Testis (tissue), 3 donors: ENCODE data around the gene SVIL. TPM values are rescaled to one million over a fixed set of nuclear protein-coding genes. Genes with fewer than 3 reads are reported as not detected.

ENCODE experiments used
- DNase-seq: peaks from one replicate; pipeline ENCODE4 v3.0.0-alpha.2; 2019
- H3K27ac ChIP-seq, 2 donors: fragments of 200-600 bp; sonication (generic); one replicate each; pipeline ENCODE4 v1.5.1; 2019
- H3K27me3 ChIP-seq: fragments of 200-600 bp; sonication (generic); one replicate; pipeline ENCODE4 v1.5.1; 2019
- H3K36me3 ChIP-seq: fragments of 200-600 bp; sonication (generic); one replicate; pipeline ENCODE4 v1.5.1; 2017; ENCODE audit warnings: low read depth; ENCODE audit errors: missing control alignments
- H3K4me1 ChIP-seq: fragments of 200-600 bp; sonication (generic); one replicate; pipeline ENCODE4 v1.5.1; 2019
- H3K4me3 ChIP-seq, 2 donors: fragments of 200-600 bp; sonication (generic); one replicate each; pipeline ENCODE4 v1.5.1; 2017 to 2019
- H3K9me3 ChIP-seq: fragments of 200-600 bp; sonication (generic); one replicate; pipeline ENCODE4 v1.5.1; 2017
- CTCF ChIP-seq, 3 experiments: fragments of 450-650 bp in 2 of 3; fragments of 200-600 bp in 1 of 3; sonication (generic) in 1 of 3; IDR thresholded peaks; one replicate each; pipeline ENCODE4 v1.5.1; 2016 to 2019; ENCODE audit warnings: antibody characterized with exemption in 3 of 3, mild to moderate bottlenecking in 2 of 3, moderate library complexity in 1 of 3
- POLR2A ChIP-seq: fragments of 450-650 bp; IDR thresholded peaks from one replicate; pipeline ENCODE4 v1.6.1; 2017; ENCODE audit warnings: antibody characterized with exemption, mild to moderate bottlenecking, moderate library complexity
- WGBS, 2 donors: methylation state at CpG; one replicate each; pipeline ENCODE4 v1.1.5; 2018; 5-methylcytosine and 5-hydroxymethylcytosine counted together
- intact Hi-C: fragments of 100-400 bp; cut with DNase I; formaldehyde crosslinking; loops from one replicate; pipeline ENCODE4 v1.15.1; 2023; ENCODE audit warnings: low total_unique reads
- polyA plus RNA-seq: library from polyadenylated mRNA; stranded (reverse); fragments of 350-450 nt; fragmentation: Illumina TruSeq; extraction: RNeasy Lipid Tissue Mini Kit (QIAGEN cat#74804); gene quantifications from one replicate; pipeline ENCODE4 v1.2.3, GENCODE V29; 2014; ENCODE audit warnings: low read depth, low replicate concordance; ENCODE audit not compliant: insufficient read depth
- total RNA-seq, 2 donors: library from RNA; depleted of rRNA; stranded (reverse); fragments of >200 nt; gene quantifications; one replicate each; pipeline ENCODE4 v1.2.3, GENCODE V29; 2016

SVIL gene
- total and polyA plus RNA-seq, 3 donors from 2014 or later, result 44.7 to 67.6 (median 63.1) TPM

GRCh38 chr10:29502351-29502750, 132.4 kb downstream of the SVIL start:
- no peak overlapping the region for H3K27ac ChIP-seq
- WGBS, 2 donors, result 89 to 92% methylated on average over 1 of the region's 1 CpG

GRCh38 chr10:29501692-29502091, 133.1 kb downstream of the SVIL start:
- no peaks in the 10 kb centered on the region for H3K4me1 ChIP-seq
- no peak overlapping the region for H3K4me3 ChIP-seq
- no peaks in the 10 kb centered on the region for H3K36me3 ChIP-seq
- 91% methylated on average over 7 of the region's 7 CpGs for WGBS, 2 donors
- DNase-seq, result no peak
- no peaks in the 10 kb centered on the region for H3K27me3 ChIP-seq
- H3K9me3 ChIP-seq, result no peaks in the 10 kb centered on the region
- intact Hi-C loops, result no loop called here
- no peak overlapping the region for H3K27ac ChIP-seq
- TF ChIP-seq CTCF (IDR thresholded peaks at IDR 0.05) (no peak), POLR2A (no peak)

More at GRCh38 chr10:29502351-29502750, 132.4 kb downstream of the SVIL start:
- Histone ChIP-seq H3K9me3 (no peaks in the 10 kb centered on the region), H3K4me3 (no peak overlapping the region), H3K4me1 (no peaks in the 10 kb centered on the region), H3K36me3 (no peaks in the 10 kb centered on the region), H3K27me3 (no peaks in the 10 kb centered on the region)
- DNase-seq, result no peak
- no peak for TF ChIP-seq CTCF (IDR thresholded peaks at IDR 0.05)
- TF ChIP-seq POLR2A, result no peak
- intact Hi-C loops, result no loop called here

- no peak overlapping the region for H3K4me3 ChIP-seq
- no peak for DNase-seq
- H3K9me3 ChIP-seq, result no peaks in the 10 kb centered on the region
- H3K27me3 ChIP-seq, result no peaks in the 10 kb centered on the region
- H3K27ac ChIP-seq, result no peak overlapping the region
- no peaks in the 10 kb centered on the region for H3K36me3 ChIP-seq
- intact Hi-C loops, result no loop called here
- no peaks in the 10 kb centered on the region for H3K4me1 ChIP-seq
- TF ChIP-seq CTCF (IDR thresholded peaks at IDR 0.05), result no peak
- TF ChIP-seq POLR2A, result no peak
- 87 to 89% methylated on average over 10 to 13 of the region's 13 CpGs for WGBS, 2 donors
Measured at GRCh38 chr10:29499993-29500537, 134.7 kb downstream of the SVIL start.

- Histone ChIP-seq H3K9me3 (no peaks in the 10 kb centered on the region), H3K4me3 (no peak overlapping the region), H3K36me3 (no peaks in the 10 kb centered on the region), H3K27me3 (no peaks in the 10 kb centered on the region), H3K27ac (no peak overlapping the region), H3K4me1 (no peaks in the 10 kb centered on the region)
- 26 to 29% methylated on average over 14 of the region's 14 CpGs for WGBS, 2 donors
- DNase-seq, result peak; percentile 88
- TF ChIP-seq POLR2A (no peak), CTCF (IDR thresholded peaks at IDR 0.05) (peak; percentile 89 to 95 (median 91))
- intact Hi-C loops, result no loop called here
Measured at GRCh38 chr10:29496341-29497162, 138.2 kb downstream of the SVIL start.
